Measurements from ENCODE around the gene CD24. TPM values are rescaled to one million over a fixed set of nuclear protein-coding genes. Genes with fewer than 3 reads are reported as not detected.

CD24 gene
- total RNA-seq, 6 experiments from 2014 or later, result 0.11 to 0.19 TPM; not detected in 4

DNA sequence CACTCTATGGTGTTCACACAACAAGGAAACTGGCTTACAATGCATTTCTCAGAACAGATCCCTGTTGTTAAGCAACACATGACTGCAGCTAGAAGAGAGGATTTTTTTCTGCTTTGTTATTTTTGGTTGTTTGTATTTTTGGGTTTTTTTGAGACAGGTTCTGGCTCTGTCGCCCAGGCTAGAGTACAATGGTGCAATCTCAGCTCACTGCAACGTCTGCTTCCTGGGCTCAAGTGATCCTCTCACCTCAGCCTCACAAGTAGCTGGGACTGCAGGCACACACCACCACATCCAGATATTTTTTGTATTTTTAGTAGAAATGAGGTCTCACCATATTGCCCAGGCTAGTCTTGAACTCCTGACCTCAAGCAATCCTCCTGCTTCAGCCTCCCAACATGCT, 12.7 kb downstream of the CD24 start:
- H3K4me1 Mint-ChIP-seq (ENCODE audit: low read depth), result no peaks in the 10 kb centered on the region
- H3K4me3 Mint-ChIP-seq, result no peak overlapping the region
- H3K27ac Mint-ChIP-seq, result no peak overlapping the region
- TF ChIP-seq, protein P1, sequence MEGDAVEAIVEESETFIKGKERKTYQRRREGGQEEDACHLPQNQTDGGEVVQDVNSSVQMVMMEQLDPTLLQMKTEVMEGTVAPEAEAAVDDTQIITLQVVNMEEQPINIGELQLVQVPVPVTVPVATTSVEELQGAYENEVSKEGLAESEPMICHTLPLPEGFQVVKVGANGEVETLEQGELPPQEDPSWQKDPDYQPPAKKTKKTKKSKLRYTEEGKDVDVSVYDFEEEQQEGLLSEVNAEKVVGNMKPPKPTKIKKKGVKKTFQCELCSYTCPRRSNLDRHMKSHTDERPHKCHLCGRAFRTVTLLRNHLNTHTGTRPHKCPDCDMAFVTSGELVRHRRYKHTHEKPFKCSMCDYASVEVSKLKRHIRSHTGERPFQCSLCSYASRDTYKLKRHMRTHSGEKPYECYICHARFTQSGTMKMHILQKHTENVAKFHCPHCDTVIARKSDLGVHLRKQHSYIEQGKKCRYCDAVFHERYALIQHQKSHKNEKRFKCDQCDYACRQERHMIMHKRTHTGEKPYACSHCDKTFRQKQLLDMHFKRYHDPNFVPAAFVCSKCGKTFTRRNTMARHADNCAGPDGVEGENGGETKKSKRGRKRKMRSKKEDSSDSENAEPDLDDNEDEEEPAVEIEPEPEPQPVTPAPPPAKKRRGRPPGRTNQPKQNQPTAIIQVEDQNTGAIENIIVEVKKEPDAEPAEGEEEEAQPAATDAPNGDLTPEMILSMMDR (IDR thresholded peaks at IDR 0.05), result no peak
- H3K36me3 Mint-ChIP-seq (ENCODE audit: low read depth), result no peaks in the 10 kb centered on the region
- DNase-seq, result no peak
- H3K27me3 Mint-ChIP-seq (ENCODE audit: insufficient read depth), result peaks cover 12% of the 10 kb centered on the region
- H3K9me3 Mint-ChIP-seq, result no peaks in the 10 kb centered on the region

- TF ChIP-seq, protein P1 (IDR thresholded peaks at IDR 0.05), result no peak
- Mint-ChIP-seq H3K9me3 (no peaks in the 10 kb centered on the region), H3K4me1 (ENCODE audit: low read depth) (no peaks in the 10 kb centered on the region), H3K27ac (no peak overlapping the region), H3K36me3 (ENCODE audit: low read depth) (no peaks in the 10 kb centered on the region), H3K27me3 (ENCODE audit: insufficient read depth) (peaks cover 12% of the 10 kb centered on the region), H3K4me3 (no peak overlapping the region)
- DNase-seq, result no peak
These were observed 13.4 kb downstream of the CD24 start for GRCh38 chr6:106961136-106961535.

DNA sequence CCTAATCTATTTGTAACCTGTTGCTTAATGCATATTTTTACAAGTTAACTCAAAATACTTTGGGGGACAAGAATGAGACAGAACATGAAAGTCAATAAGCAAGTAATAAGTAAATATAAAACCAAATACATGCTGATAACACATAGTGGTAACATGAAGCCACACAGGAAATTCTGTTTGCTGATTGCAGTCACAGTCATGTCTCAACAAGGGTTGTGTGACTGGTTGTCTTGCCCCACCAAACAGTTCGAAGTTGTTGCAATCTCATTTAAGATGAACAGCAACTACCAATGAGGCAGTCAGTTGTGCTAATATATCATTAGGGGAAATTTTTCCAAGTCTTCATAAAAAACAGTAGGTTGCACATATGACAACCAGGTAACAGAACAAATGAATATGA, 14.5 kb downstream of the CD24 start:
- no peak for DNase-seq
- H3K36me3 Mint-ChIP-seq (ENCODE audit: low read depth), result no peaks in the 10 kb centered on the region
- no peaks in the 10 kb centered on the region for H3K9me3 Mint-ChIP-seq
- H3K4me3 Mint-ChIP-seq, result no peak overlapping the region
- TF ChIP-seq, protein P1 (IDR thresholded peaks at IDR 0.05), result no peak
- peaks cover 12% of the 10 kb centered on the region for H3K27me3 Mint-ChIP-seq (ENCODE audit: insufficient read depth)
- no peaks in the 10 kb centered on the region for H3K4me1 Mint-ChIP-seq (ENCODE audit: low read depth)
- no peak overlapping the region for H3K27ac Mint-ChIP-seq

- Mint-ChIP-seq H3K27ac (no peak overlapping the region), H3K4me1 (ENCODE audit: low read depth) (no peaks in the 10 kb centered on the region), H3K27me3 (ENCODE audit: insufficient read depth) (peaks cover 7% of the 10 kb centered on the region), H3K36me3 (ENCODE audit: low read depth) (no peaks in the 10 kb centered on the region), H3K9me3 (no peaks in the 10 kb centered on the region), H3K4me3 (no peak overlapping the region)
- TF ChIP-seq, protein P1 (IDR thresholded peaks at IDR 0.05), result no peak
- no peak for DNase-seq
These were observed 34.7 kb downstream of the CD24 start for GRCh38 chr6:106939848-106940247.

DNA sequence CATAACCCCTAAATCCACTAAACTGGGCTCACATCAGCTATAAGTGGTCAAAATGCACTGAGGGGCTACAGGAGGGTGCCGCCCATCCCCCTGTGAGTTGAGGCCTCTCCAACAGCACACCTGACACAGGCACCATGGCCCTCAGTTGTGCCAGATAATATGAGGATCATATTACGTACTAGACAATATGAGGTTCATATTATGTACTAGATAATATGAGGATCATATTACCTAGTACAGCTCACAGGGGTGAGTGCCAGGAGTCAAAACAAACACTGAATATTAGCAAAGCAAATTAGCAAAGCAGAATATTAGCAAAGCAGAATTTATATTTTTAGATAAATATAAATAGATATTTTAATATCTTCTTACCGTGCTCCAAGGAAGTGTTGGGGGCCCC, 35.3 kb downstream of the CD24 start:
- Mint-ChIP-seq H3K27me3 (ENCODE audit: insufficient read depth) (peaks cover 7% of the 10 kb centered on the region), H3K9me3 (no peaks in the 10 kb centered on the region)

More for the DNA sequence above, 35.3 kb downstream of the CD24 start:
- no peaks in the 10 kb centered on the region for H3K4me1 Mint-ChIP-seq (ENCODE audit: low read depth)
- DNase-seq, result no peak
- no peak overlapping the region for H3K27ac Mint-ChIP-seq
- TF ChIP-seq, protein P1 (IDR thresholded peaks at IDR 0.05), result no peak
- no peak overlapping the region for H3K4me3 Mint-ChIP-seq
- H3K36me3 Mint-ChIP-seq (ENCODE audit: low read depth), result no peaks in the 10 kb centered on the region
